K562 (cell line): ENCODE results near the gene DOP1A. TPM values are rescaled to one million over a fixed set of nuclear protein-coding genes. Genes with fewer than 3 reads are reported as not detected.

ENCODE experiments used
- ATAC-seq: fragments of 200-7000 bp; cut with Tn5 transposase; 3 replicates; pipeline ENCODE4 v1.9.1; 2020; ENCODE audit warnings: moderate library complexity
- BruUV-seq: library from RNA; stranded (reverse); fragments of 400-500 nt; replicated peaks from 2 replicates; lab custom pipeline; 2021; lab: Mats Ljungman, UMichigan
- CTCF ChIA-PET: fragments of 300-600 bp; formaldehyde crosslinking; extraction: SDS; loops from one replicate; lab custom pipeline; 2021; ENCODE audit warnings: low intra/inter-chr PET ratio; lab: Yijun Ruan, JAX
- POLR2A ChIA-PET: fragments of 300-600, 350-650 bp; sonication (Branson Sonifier 250); formaldehyde crosslinking; extraction: SDS; loops from one replicate; lab custom pipeline; 2021; ENCODE audit warnings: antibody characterized with exemption, inconsistent platforms; lab: Yijun Ruan, JAX
- DNase-seq, 4 experiments: peaks; one replicate each; pipeline versions ENCODE4 v3.0.0 to v3.0.0-alpha.2; 2011 to 2018; ENCODE audit warnings: low spot score in 3 of 4, mixed read lengths in 3 of 4; ENCODE audit errors: extremely low read depth in 1 of 4
- FAIRE-seq: peaks from 2 replicates; lab custom pipeline; 2011; peaks lifted over from hg19 to GRCh38; lab: Jason Lieb, UNC
- H2AFZ ChIP-seq: 2 replicates; pipeline ENCODE4 v1.6.0; 2011; ENCODE audit warnings: low read depth, low read length, control low read depth, inconsistent platforms
- H3K27ac ChIP-seq: fragments of 200-600 bp; 3 replicates; pipeline ENCODE4 v1.8.0; 2011; ENCODE audit warnings: low read depth, mild to moderate bottlenecking, control low read depth, inconsistent platforms, low read length, moderate library complexity, mixed read lengths; ENCODE audit errors: extremely low read depth
- H3K27me3 ChIP-seq, 2 experiments: fragments of 300-600 bp in 1 of 2; 2 replicates in 1 of 2; 3 replicates in 1 of 2; pipeline versions ENCODE4 v1.6.0 to v1.8.0; 2011; ENCODE audit warnings: inconsistent platforms in 2 of 2, low read length in 2 of 2, mild to moderate bottlenecking in 1 of 2, mixed read lengths in 1 of 2, moderate library complexity in 1 of 2; ENCODE audit not compliant: control insufficient read depth in 2 of 2, insufficient read depth in 2 of 2
- H3K36me3 ChIP-seq: fragments of 300-600 bp; 3 replicates; pipeline ENCODE4 v1.8.0; 2011; ENCODE audit warnings: mild to moderate bottlenecking, low read length, inconsistent platforms; ENCODE audit not compliant: control insufficient read depth, insufficient read depth
- H3K4me1 ChIP-seq, 2 experiments: fragments of 200-600 bp in 1 of 2; replicated peaks in 1 of 2; 2 replicates in 1 of 2; 3 replicates in 1 of 2; pipeline versions ENCODE4 v1.5.1 to v1.8.0; 2011; ENCODE audit warnings: inconsistent platforms in 2 of 2, low read length in 2 of 2, mild to moderate bottlenecking in 1 of 2, mixed read lengths in 1 of 2, moderate library complexity in 1 of 2; ENCODE audit not compliant: control insufficient read depth in 2 of 2, insufficient read depth in 2 of 2
- H3K4me2 ChIP-seq: 2 replicates; pipeline ENCODE4 v1.6.1; 2011; ENCODE audit warnings: low read length, control low read depth, inconsistent platforms, mixed read lengths; ENCODE audit not compliant: insufficient read depth
- H3K4me3 ChIP-seq: fragments of 200-600 bp; sonication (generic), shearing (Covaris generic); 2 replicates; pipeline ENCODE4 v1.5.1; 2016; ENCODE audit warnings: control low read depth, inconsistent platforms
- H3K79me2 ChIP-seq: fragments of 200-600 bp; 3 replicates; pipeline ENCODE4 v1.8.0; 2011; ENCODE audit warnings: low read length, inconsistent platforms; ENCODE audit not compliant: control insufficient read depth, insufficient read depth
- H3K9ac ChIP-seq, 2 experiments: 2 replicates each; pipeline versions ENCODE4 v1.6.0 to v1.6.1; 2011; ENCODE audit warnings: low read depth in 2 of 2, low read length in 2 of 2, control low read depth in 1 of 2, inconsistent platforms in 1 of 2, mild to moderate bottlenecking in 1 of 2, mixed read lengths in 1 of 2; ENCODE audit not compliant: insufficient read depth in 1 of 2
- H3K9me1 ChIP-seq: one replicate; pipeline ENCODE4 v1.6.0; 2011; ENCODE audit warnings: inconsistent platforms, mild to moderate bottlenecking, low read length, moderate library complexity; ENCODE audit not compliant: control insufficient read depth, insufficient read depth
- H3K9me3 ChIP-seq: replicated peaks from 2 replicates; pipeline ENCODE4 v1.5.1; 2011; ENCODE audit warnings: low read depth, low read length, inconsistent platforms; ENCODE audit not compliant: control insufficient read depth, insufficient read depth
- H4K20me1 ChIP-seq: replicated peaks from 2 replicates; pipeline ENCODE4 v1.6.1; 2011; ENCODE audit warnings: low read length, inconsistent platforms, mixed read lengths; ENCODE audit not compliant: control insufficient read depth, insufficient read depth
- C11orf30 ChIP-seq: fragments of 450-650 bp; IDR thresholded peaks from 2 replicates; pipeline ENCODE4 v1.6.1; 2016; ENCODE audit warnings: low read depth, mild to moderate bottlenecking
- CREM ChIP-seq: IDR thresholded peaks from 2 replicates; pipeline ENCODE4 v1.6.1; 2014; ENCODE audit warnings: antibody characterized with exemption, low read depth
- DACH1 ChIP-seq: fragments of 450-650 bp; IDR thresholded peaks from 2 replicates; pipeline ENCODE4 v1.6.1; 2018; ENCODE audit not compliant: partially characterized antibody
- ETV5 ChIP-seq: sonication (generic); formaldehyde crosslinking; IDR thresholded peaks from 2 replicates; pipeline ENCODE4 v1.4.0; 2020; ENCODE audit warnings: low read depth, mild to moderate bottlenecking, missing genetic modification reagents
- GABPB1 ChIP-seq: sonication (generic); formaldehyde crosslinking; IDR thresholded peaks from 2 replicates; pipeline ENCODE4 v1.8.0; 2022; ENCODE audit warnings: mild to moderate bottlenecking, missing genetic modification reagents
- JUN ChIP-seq, 2 experiments: sonication (generic) in 1 of 2; formaldehyde crosslinking in 1 of 2; IDR thresholded peaks; 2 replicates each; pipeline versions ENCODE4 v1.6.1 to v1.8.0; 2012 to 2022; ENCODE audit warnings: borderline replicate concordance in 2 of 2, mild to moderate bottlenecking in 2 of 2, improper control_type of control experiment in 1 of 2, low read depth in 1 of 2, low read length in 1 of 2, missing genetic modification reagents in 1 of 2
- KLF13 ChIP-seq: fragments of 450-650 bp; IDR thresholded peaks from 2 replicates; pipeline ENCODE4 v1.6.1; 2016; ENCODE audit warnings: missing genetic modification characterization, low read depth, mild to moderate bottlenecking, missing compliant biosample characterization, moderate library complexity, borderline replicate concordance
- MBD2 ChIP-seq: sonication (generic); IDR thresholded peaks from 2 replicates; pipeline ENCODE4 v1.6.1; 2016; ENCODE audit warnings: low read depth, borderline replicate concordance
- NRF1 ChIP-seq, 2 experiments: fragments of 450-650 bp; IDR thresholded peaks in 1 of 2; conservative IDR thresholded peaks in 1 of 2; 2 replicates each; pipeline ENCODE4 v1.6.1; 2014; ENCODE audit warnings: mild to moderate bottlenecking in 2 of 2
- PCBP2 ChIP-seq: fragments of 200-400 bp; formaldehyde crosslinking; IDR thresholded peaks from 2 replicates; pipeline ENCODE4 v1.6.1; 2018; ENCODE audit warnings: low read length, low read depth, mild to moderate bottlenecking, moderate library complexity; ENCODE audit not compliant: poor library complexity, severe bottlenecking
- RBBP5 ChIP-seq: fragments of 200-600 bp; sonication (generic); IDR thresholded peaks from 2 replicates; pipeline ENCODE4 v1.6.1; 2012; ENCODE audit warnings: borderline replicate concordance, mild to moderate bottlenecking, low read length, control low read depth, inconsistent platforms; ENCODE audit not compliant: insufficient read depth, poor library complexity, severe bottlenecking
- RBFOX2 ChIP-seq: fragments of 200-400 bp; formaldehyde crosslinking; IDR thresholded peaks from 2 replicates; pipeline ENCODE4 v1.6.1; 2017; ENCODE audit warnings: low read depth, mild to moderate bottlenecking, low read length, moderate library complexity
- RNF219 ChIP-seq: fragments of 250-450 bp; sonication (Bioruptor Pico); IDR thresholded peaks from 2 replicates; pipeline ENCODE4 v1.5.0; 2022; ENCODE audit warnings: mild to moderate bottlenecking
- SMAD4 ChIP-seq: fragments of 250-450 bp; sonication (Bioruptor Pico); conservative IDR thresholded peaks from 2 replicates; pipeline ENCODE4 v1.8.0; 2021; ENCODE audit warnings: inconsistent platforms, mild to moderate bottlenecking, moderate library complexity
- SMARCC2 ChIP-seq: fragments of 450-650 bp; IDR thresholded peaks from 2 replicates; pipeline ENCODE4 v1.6.1; 2017; ENCODE audit warnings: antibody characterized with exemption, moderate library complexity, mild to moderate bottlenecking, low read depth
- ZKSCAN1 ChIP-seq: fragments of 150-350 bp; IDR thresholded peaks from 2 replicates; pipeline ENCODE4 v1.6.1; 2016; ENCODE audit warnings: low read depth, low read length
- ZNF445 ChIP-seq: fragments of 250-450 bp; sonication (Bioruptor Pico); IDR thresholded peaks from 2 replicates; pipeline ENCODE4 v1.4.0; 2020; ENCODE audit warnings: low read depth, mild to moderate bottlenecking, moderate library complexity
- ZNF583 ChIP-seq: fragments of 250-450 bp; sonication (Bioruptor Pico); IDR thresholded peaks from 2 replicates; pipeline ENCODE4 v1.4.0; 2020
- ZNF717 ChIP-seq: fragments of 250-450 bp; sonication (Bioruptor Pico); IDR thresholded peaks from 2 replicates; pipeline ENCODE4 v1.5.0; 2021
- WGBS: fragments of 100-300 bp; shearing (Covaris generic); methylation state at CpG from one replicate; pipeline ENCODE4 v1.1.6; 2016; ENCODE audit warnings: low coverage, mixed read lengths; ENCODE audit not compliant: insufficient coverage; ENCODE audit errors: missing lambda C conversion rate; 5-methylcytosine and 5-hydroxymethylcytosine counted together
- in situ Hi-C: fragments of 300-500 bp; cut with MboI; formaldehyde crosslinking; loops from 4 replicates; pipeline ENCODE4 v1.15.0; 2018; ENCODE audit warnings: inconsistent platforms, mixed read lengths
- intact Hi-C: fragments of 100-400 bp; cut with micrococcal nuclease; formaldehyde crosslinking; loops from 2 replicates; pipeline ENCODE4 v1.14.2; 2022
- polyA plus RNA-seq, 8 experiments: library from polyadenylated mRNA; depleted of rRNA in 4 of 8; stranded (reverse) in 5 of 8; unstranded in 3 of 8; fragments of >200 nt; fragmentation: Nextera tagmentation in 2 of 8; fragmentation: Illumina TruSeq in 1 of 8; extraction: Ambion mirVana in 2 of 8; extraction: Trizol in 1 of 8; gene quantifications; 2 replicates each; pipeline versions ENCODE4 v1.2.1 to v1.2.3, GENCODE V29; 2011 to 2014; ENCODE audit warnings: inconsistent platforms in 1 of 8, missing spikeins in 1 of 8
- total RNA-seq, 7 experiments: library from RNA; depleted of rRNA in 6 of 7; stranded (reverse); fragments of >200 nt in 6 of 7; fragmentation: Illumina TruSeq in 2 of 7; extraction: Trizol in 2 of 7; gene quantifications; 2 replicates each; pipeline versions ENCODE4 v1.2.1 to v1.2.3, GENCODE V29; 2011 to 2021; ENCODE audit warnings: low replicate concordance in 1 of 7

Gene DOP1A
- total and polyA plus RNA-seq, 9 of the 15 experiments (the other 6 are each of a cell fraction or from before 2014, with no cell fraction given) = 0.75 to 10.5 (median 4.4) TPM

DNA sequence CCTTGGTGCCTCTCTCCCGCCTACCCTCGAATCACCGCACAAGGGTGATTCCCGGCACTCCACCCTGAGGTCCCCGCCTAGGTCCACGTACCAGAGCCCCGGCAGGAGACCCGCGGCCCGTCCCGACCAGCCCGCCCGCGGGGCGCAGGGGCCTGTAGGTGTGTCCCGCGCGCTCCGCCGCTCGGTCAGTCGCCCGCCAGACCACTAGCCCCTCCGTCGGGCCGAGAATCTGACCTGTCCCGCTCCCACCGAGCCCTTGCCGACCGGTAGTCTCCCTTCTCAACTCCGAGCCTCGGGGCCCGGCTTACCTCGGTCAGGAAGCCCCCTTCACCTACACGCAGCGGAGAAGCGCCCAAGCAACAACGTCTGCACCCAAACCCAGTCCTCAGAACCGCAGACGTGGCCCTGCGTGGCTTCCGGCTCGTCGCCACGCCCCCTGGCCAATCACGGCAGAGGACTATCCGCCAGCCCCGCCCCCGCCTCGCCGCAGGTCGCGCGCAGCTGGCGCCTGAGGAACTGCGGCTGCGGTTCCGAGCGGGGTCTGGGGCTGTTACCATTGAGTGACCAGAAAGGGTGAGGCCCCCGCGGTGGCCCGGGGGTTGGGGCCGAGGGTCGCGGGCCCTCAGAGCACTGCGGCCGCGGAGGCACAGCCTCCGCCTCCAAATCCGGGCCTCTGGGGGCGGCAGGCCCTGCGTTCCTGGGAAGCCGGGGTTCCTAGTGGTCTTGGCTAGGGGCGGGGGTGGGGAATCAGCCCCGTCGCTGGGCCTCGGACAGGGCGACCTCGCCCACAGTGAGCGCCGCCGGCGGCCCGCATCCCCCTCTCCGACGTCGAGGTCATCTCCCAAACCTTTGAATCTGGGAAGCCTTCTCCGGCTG, 125.6 kb downstream of the DOP1A start, which contains the start of the genes PGM3 and RWDD2A:
Gene PGM3, minus strand, starts transcription at position 395 of the 876 bp plus-strand sequence. CDS start 2,253 bp downstream, outside the sequence.
Gene RWDD2A, plus strand, starts transcription at position 487 of the 876 bp plus-strand sequence. CDS start 1,095 bp downstream, outside the sequence.
- POLR2A ChIA-PET = interaction anchor here (0.7 to 1.0 kb wide), 3 partner anchors 9 to 11 kb away, joined by 3 read pairs; no protein-coding TSS in a partner anchor
- CTCF ChIA-PET = no interaction called here
- H3K9ac ChIP-seq = peak within 1 kb of the TSS; percentile 85 to 92
- peaks cover 42% of the 10 kb centered on the region for H3K79me2 ChIP-seq
- intact Hi-C loops (loop anchor here (2.0 kb wide), 1 partner anchor 124 kb away; no protein-coding TSS in a partner anchor), in situ Hi-C loops (loop anchor here (25.0 kb wide), 1 partner anchor 956 kb away; the partner anchor contains the start of gene IBTK)
- TSS peak; percentile 48 for BruUV-seq
- peak within 1 kb of the TSS; percentile 97 for H3K4me3 ChIP-seq
- H3K9me1 ChIP-seq = no peaks in the 10 kb centered on the region
- peak; percentile 98 for ATAC-seq
- FAIRE-seq = peak; percentile 85
- peaks cover 6 to 14% of the 10 kb centered on the region in 2 experiments; a peak in 4 of 5 replicates for H3K4me1 ChIP-seq
- H4K20me1 ChIP-seq = 0 out of 2 replicates have a peak, but pooled peaks cover 3% of the 10 kb centered on the region
- H3K36me3 ChIP-seq = peaks cover 40% of the 10 kb centered on the region
- peak within 1 kb of the TSS; percentile 88 for H3K4me2 ChIP-seq
- peak; percentile 94 to 96 (median 96) for DNase-seq
- under 1% methylated on average over 72 of the region's 88 CpGs for WGBS
- H3K9me3 ChIP-seq = no peaks in the 10 kb centered on the region
- H3K27me3 ChIP-seq = no peaks in the 10 kb centered on the region
- peak within 1 kb of the TSS; percentile 87 for H3K27ac ChIP-seq
- peak within 1 kb of the TSS; percentile 98 for H2AFZ ChIP-seq
- TF ChIP-seq NRF1 (conservative IDR thresholded peaks at IDR 0.05 in 1 of 2, IDR thresholded peaks at IDR 0.05 in 1 of 2) = peak; percentile 83 to 85
- TF ChIP-seq CREM = peak; percentile 89
- peak; percentile 70 for TF ChIP-seq RBBP5
- no peak for TF ChIP-seq ZNF583 (CRISPR knock-in tag)
- TF ChIP-seq KLF13 = no peak
- TF ChIP-seq ZKSCAN1 = 0 out of 2 replicates have a peak, but pooled peaks have one; percentile 18
- TF ChIP-seq ZNF717 (CRISPR knock-in tag) = no peak
- TF ChIP-seq RNF219 (CRISPR knock-in tag) = no peak
- no peak for TF ChIP-seq MBD2
- TF ChIP-seq ZNF445 (CRISPR knock-in tag) = no peak
- TF ChIP-seq RBFOX2 = peak; percentile 99
- TF ChIP-seq SMAD4 = peak; percentile 67; the same call in 1 of the 2 replicates
- peak; percentile 33 for TF ChIP-seq DACH1
- TF ChIP-seq GABPB1 (CRISPR knock-in tag) = peak; percentile 82
- TF ChIP-seq JUN (IDR thresholded peaks at IDR 0.05; ENCODE audit: borderline replicate concordance, low read depth, low read length) = no peak
- TF ChIP-seq JUN (CRISPR knock-in tag; IDR thresholded peaks at IDR 0.05; ENCODE audit: borderline replicate concordance) = no peak
- no peak for TF ChIP-seq PCBP2
- peak; percentile 77 for TF ChIP-seq ETV5
- no peak for TF ChIP-seq SMARCC2
- TF ChIP-seq C11orf30 = no peak
